ENCODE measurements around the gene GALR2. TPM values are rescaled to one million over a fixed set of nuclear protein-coding genes. Genes with fewer than 3 reads are reported as not detected.

Gene GALR2
- total RNA-seq, 1 donor from 2014 or later, result not detected

DNA sequence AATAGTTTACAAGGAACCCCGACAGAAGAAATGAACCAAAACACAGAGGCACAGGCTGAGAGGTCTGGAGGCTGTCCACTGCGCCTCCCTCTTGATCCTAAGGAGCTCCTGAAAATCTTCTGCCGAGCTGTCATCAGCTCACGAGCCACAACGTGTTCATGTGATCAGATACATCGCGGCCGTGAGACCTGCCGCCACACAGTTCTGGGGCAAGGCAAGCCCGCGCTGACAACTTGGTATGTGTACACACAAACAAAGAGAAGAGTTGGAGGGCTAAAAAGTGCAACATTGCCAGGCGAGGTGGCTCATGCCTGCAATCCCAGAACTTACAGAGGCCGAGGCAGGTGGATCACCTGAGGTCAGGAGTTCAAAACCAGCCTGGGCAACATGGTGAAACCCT, 21.4 kb downstream of the GALR2 start:
- no peak for DNase-seq

DNA sequence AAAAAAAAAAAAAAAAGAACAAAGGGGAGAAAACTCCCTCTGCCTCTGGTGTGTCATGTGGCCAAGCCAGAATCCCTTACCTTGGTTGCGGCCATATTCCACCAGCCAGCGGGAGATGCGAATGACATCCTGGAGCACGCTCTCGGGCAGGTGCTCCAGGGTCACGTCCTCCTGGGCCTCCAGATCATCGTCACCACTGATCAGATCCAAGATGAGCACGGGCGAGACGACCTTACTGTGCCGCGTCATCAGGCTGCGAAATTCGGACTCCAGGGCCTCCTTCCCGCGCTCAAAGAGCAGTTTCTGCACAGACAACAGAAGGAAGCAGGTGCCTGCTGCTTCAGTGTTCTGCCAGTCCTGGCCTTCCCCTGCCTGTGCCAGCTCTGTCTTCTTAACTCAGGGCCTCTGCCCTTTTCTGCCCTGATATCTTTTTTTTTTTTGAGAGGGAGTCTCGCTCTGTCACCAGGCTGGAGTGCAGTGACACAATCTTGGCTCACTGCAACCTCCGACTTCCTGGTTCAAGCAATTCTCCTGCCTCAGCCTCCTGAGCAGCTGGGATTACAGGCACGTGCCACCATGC, 23.2 kb downstream of the GALR2 start:
- no peak for DNase-seq

GRCh38 chr17:76102944-76103273, 28.3 kb downstream of the GALR2 start:
- DNase-seq, result no peak

- peak; percentile 83 for DNase-seq
Observed at GRCh38 chr17:76103274-76104139, 28.9 kb downstream of the GALR2 start, which contains the start of gene EXOC7. TSS of gene EXOC7 (minus strand) at chr17:76103787. CDS start at chr17:76103692, 95 bp downstream.

DNA sequence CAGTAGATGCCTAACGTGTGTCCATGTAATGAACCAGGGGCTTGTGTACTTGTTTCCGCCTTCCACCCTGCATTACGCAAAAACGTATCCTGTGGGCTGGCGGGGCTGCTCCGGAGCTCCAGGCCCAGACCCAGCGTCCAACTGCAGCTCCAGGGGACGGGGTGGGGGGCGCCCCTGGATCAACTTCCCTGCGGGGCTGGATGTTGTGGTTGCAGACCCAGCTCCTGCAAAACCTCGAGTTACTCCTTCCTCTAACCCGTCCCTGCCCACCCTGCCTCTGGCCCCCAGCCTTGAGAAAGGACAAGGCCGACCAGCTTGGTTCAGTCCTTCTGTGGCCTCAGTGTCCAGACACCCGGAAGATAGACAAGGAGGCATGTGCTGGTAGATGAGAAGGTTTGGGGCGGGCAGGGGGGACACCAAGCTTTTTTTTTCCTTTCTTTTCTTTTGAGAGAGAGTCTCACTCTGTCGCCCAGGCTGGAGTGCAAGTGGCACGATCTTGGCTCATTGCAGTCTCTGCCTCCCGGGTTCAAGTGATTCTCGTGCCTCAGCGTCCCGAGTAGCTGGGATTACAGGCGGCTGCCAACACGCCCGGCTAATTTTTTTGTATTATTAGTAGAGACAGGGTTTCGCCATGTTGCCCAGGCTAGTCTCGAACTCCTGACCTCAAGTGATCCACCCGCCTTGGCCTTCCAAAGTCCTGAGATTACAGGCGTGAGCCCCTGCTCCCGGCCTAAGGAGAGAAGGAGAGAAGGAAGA, 29.7 kb downstream of the GALR2 start:
- DNase-seq, result no peak

DNA sequence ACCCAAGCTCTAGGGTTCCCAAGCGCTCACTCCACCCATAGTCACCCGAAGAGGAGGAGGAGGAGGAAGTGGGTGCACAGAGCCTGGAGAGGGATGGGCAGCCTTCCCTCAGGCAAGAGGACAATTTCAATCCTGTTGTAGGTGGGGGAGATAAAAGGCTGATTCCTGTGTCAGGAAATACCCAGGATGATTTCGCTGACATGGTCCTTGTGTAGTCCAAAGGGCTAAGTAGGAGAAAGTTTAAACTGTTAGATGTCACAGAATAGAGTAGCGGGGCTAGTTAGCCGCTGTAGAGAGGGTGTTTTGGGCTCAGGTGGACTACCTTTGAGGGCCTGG, 30.3 kb downstream of the GALR2 start:
- no peak for DNase-seq

DNA sequence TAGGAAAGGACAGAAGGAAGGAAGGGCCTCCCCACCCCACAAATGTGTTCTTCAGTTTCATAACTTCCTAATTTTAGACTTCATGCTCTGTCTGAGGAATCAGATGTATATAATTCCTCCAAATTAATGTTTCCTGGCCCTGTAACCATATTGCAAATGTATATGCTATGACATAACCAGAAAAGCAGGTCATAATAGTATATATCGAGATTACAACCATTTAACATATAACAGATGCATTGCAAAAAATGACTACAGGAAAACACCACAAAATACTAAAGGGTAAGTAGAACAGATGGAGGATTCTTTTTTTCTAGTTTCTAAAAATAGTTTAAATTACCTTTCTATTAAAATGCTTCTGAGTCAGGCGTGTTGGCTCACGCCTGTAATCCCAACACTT, 32.1 kb downstream of the GALR2 start:
- no peak for DNase-seq

GRCh38 chr17:76107509-76107908, 32.9 kb downstream of the GALR2 start:
- no peak for DNase-seq

- no peak for DNase-seq
Observed at GRCh38 chr17:76111956-76112355, 37.4 kb downstream of the GALR2 start.

GRCh38 chr17:76115138-76115754, 40.7 kb downstream of the GALR2 start:
- DNase-seq, result no peak

- DNase-seq, result no peak
Observed at GRCh38 chr17:76119409-76120371, 45.1 kb downstream of the GALR2 start.

DNA sequence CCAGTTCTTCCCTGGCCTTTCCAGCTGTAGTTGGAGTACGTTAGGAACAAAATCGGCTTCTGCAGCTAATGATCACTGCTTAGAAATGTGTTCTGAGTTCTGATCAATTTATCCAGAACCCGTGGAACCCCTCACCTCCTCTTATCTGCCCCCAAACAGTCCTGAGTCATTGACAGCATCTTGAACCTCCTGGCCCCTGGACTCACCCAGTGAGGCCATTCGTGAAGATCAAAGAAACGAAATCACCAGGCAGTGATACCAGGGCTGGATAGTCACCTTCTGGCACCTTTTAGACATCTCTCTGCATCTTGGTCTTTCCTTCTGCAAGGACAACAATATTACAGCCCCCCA, 46.1 kb downstream of the GALR2 start:
- no peak for DNase-seq

DNA sequence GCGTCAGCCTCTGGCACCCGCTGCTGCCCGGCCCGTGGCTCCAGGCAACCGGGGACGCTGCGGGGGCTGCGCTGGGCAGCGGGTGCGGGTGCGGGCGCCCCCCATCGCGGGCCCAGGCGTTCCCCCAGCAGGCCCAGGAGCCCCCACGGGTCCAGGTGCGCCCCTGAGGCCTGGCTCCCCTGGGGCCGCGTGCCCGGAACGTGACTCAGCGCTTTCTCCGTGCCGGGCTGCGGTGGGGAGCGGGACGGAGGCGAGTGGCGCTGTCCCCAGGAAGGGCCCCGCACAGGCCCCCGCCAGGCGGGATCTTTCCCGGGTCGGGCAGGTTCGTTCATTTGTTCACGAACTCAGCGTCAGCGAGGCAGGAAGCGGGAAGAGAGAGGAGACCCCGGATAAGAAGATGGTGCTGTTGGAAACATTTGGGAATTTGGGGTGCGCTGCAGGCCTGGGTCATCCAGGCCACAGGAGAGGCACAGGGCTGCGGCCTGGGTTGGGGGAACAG, 47.4 kb downstream of the GALR2 start:
- DNase-seq, result no peak

DNA sequence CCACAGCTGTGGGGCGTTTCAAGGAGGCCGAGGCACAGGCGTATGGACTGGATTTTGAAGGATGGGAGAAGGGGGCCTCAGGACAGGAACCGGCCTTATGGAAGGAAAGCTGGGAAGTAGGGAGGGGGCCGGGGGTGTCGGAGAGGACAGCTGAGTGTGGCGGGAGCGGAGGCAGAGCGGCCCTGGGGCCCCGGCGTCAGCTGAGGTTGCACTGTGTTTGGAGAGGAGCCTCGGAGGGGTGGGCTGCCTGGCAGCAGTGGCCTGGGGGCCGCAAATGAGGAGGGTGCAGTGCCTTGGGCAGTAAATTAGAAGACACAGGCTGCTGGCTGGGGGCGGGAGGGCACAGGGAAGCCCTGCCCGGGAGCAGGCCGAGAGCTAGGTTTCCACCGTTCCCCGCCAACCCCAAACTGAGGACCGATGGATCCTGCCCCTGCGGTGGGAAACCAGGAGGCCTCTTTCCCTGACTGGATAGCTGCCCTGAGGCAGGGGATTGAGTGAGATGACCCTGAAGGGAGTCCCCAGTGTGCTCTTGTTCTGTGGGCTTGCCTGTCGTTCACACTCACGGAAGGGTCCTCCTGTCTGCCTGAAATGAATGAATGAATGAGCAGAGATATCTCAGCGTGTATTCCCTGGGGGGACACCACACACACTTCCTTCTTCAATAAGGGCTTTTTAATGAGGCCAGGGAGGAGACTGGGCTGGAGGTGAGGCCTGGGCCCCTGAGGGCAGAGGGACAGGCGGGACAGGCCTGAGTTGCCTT, 48.0 kb downstream of the GALR2 start:
- DNase-seq, result no peak

GRCh38 chr17:76123191-76123499, 48.6 kb downstream of the GALR2 start:
- DNase-seq, result no peak

GRCh38 chr17:76123749-76124581, 49.4 kb downstream of the GALR2 start:
- no peak for DNase-seq

GRCh38 chr17:76124582-76125390, 50.2 kb downstream of the GALR2 start:
- no peak for DNase-seq

GRCh38 chr17:76125391-76125675, 50.8 kb downstream of the GALR2 start:
- no peak for DNase-seq

DNA sequence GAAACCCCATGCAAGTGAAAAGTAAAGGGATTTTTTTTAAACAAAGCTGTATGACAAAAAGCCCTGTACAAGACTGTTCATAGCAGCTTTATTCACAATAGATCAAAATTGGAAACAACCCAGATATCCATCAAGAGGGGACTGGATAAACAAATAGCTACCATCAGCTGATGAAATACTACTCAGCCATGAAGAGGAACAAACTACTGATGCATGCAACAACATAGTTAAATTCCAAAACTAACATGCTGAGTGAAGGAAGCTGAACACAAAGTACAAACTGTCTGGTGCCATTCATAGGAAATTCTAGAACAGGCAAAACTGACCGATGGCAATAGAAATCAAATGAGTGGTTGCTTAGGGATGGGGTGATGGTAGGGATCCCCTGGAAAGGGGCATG, 51.3 kb downstream of the GALR2 start:
- DNase-seq, result no peak

Data from occipital lobe (tissue), 2 donors.